HUES64 (cell line): ENCODE measurements around the gene FAM83E.

Experiments
- H3K27ac ChIP-seq: 2 replicates; pipeline ENCODE4 v1.7.0; 2013; ENCODE audit warnings: low read depth, low read length, inconsistent platforms
- H3K27me3 ChIP-seq: 2 replicates; pipeline ENCODE4 v1.6.1; 2013; ENCODE audit warnings: mild to moderate bottlenecking, low read length; ENCODE audit not compliant: insufficient read depth
- H3K36me3 ChIP-seq: 2 replicates; pipeline ENCODE4 v1.6.1; 2013; ENCODE audit warnings: mild to moderate bottlenecking, low read length; ENCODE audit not compliant: insufficient read depth
- H3K4me1 ChIP-seq: 2 replicates; pipeline ENCODE4 v1.6.1; 2013; ENCODE audit warnings: mild to moderate bottlenecking, low read length, moderate library complexity; ENCODE audit not compliant: insufficient read depth
- H3K4me3 ChIP-seq: 2 replicates; pipeline ENCODE4 v1.5.1; 2013; ENCODE audit warnings: mild to moderate bottlenecking, low read length, moderate library complexity
- H3K9ac ChIP-seq: 2 replicates; pipeline ENCODE4 v1.6.1; 2013; ENCODE audit warnings: mild to moderate bottlenecking, low read depth, low read length
- H3K9me3 ChIP-seq: 2 replicates; pipeline ENCODE4 v1.6.1; 2013; ENCODE audit warnings: low read depth, low read length; ENCODE audit not compliant: insufficient read depth
- WGBS: fragments of 150-250, 120-280 bp; methylation state at CpG from one replicate; pipeline ENCODE4 v1.1.7; 2013; ENCODE audit warnings: missing lambda C conversion rate; 5-methylcytosine and 5-hydroxymethylcytosine counted together

FAM83E gene

GRCh38 chr19:48603850-48604249, 11.0 kb downstream of the FAM83E start:
- no peaks in the 10 kb centered on the region for H3K27me3 ChIP-seq
- H3K9me3 ChIP-seq: no peaks in the 10 kb centered on the region
- no peak overlapping the region for H3K4me3 ChIP-seq
- H3K27ac ChIP-seq: no peak overlapping the region
- no peak overlapping the region for H3K9ac ChIP-seq
- no peaks in the 10 kb centered on the region for H3K36me3 ChIP-seq
- WGBS: 96% methylated on average over 9 of the region's 9 CpGs
- H3K4me1 ChIP-seq: no peaks in the 10 kb centered on the region

- Histone ChIP-seq H3K27ac (no peak overlapping the region), H3K36me3 (no peaks in the 10 kb centered on the region), H3K4me3 (no peak overlapping the region), H3K4me1 (no peaks in the 10 kb centered on the region), H3K9ac (no peak overlapping the region), H3K9me3 (no peaks in the 10 kb centered on the region), H3K27me3 (no peaks in the 10 kb centered on the region)
- WGBS: 96% methylated on average over 39 of the region's 39 CpGs
Observed at GRCh38 chr19:48603449-48603848, 11.4 kb downstream of the FAM83E start.

- Histone ChIP-seq H3K27ac (no peak overlapping the region), H3K27me3 (no peaks in the 10 kb centered on the region), H3K4me3 (no peak overlapping the region), H3K9me3 (no peaks in the 10 kb centered on the region), H3K36me3 (no peaks in the 10 kb centered on the region), H3K4me1 (no peaks in the 10 kb centered on the region), H3K9ac (no peak overlapping the region)
- 95% methylated on average over 9 of the region's 9 CpGs for WGBS
Observed at GRCh38 chr19:48603001-48603400, 11.9 kb downstream of the FAM83E start.

GRCh38 chr19:48600679-48601417, 14.0 kb downstream of the FAM83E start:
- 92% methylated on average over 21 of the region's 21 CpGs for WGBS
- no peaks in the 10 kb centered on the region for H3K4me1 ChIP-seq
- H3K9ac ChIP-seq: no peak overlapping the region
- no peak overlapping the region for H3K4me3 ChIP-seq
- no peaks in the 10 kb centered on the region for H3K9me3 ChIP-seq
- H3K27me3 ChIP-seq: no peaks in the 10 kb centered on the region
- H3K36me3 ChIP-seq: no peaks in the 10 kb centered on the region
- no peak overlapping the region for H3K27ac ChIP-seq

- Histone ChIP-seq H3K36me3 (no peaks in the 10 kb centered on the region), H3K9me3 (no peaks in the 10 kb centered on the region), H3K27me3 (no peaks in the 10 kb centered on the region), H3K4me3 (no peak overlapping the region), H3K9ac (no peak overlapping the region), H3K27ac (no peak overlapping the region), H3K4me1 (no peaks in the 10 kb centered on the region)
- WGBS: 85% methylated on average over 30 of the region's 30 CpGs
Observed at GRCh38 chr19:48598996-48599700, 15.7 kb downstream of the FAM83E start.

GRCh38 chr19:48596679-48597465, 18.0 kb downstream of the FAM83E start:
- Histone ChIP-seq H3K4me3 (no peak overlapping the region), H3K27me3 (no peaks in the 10 kb centered on the region), H3K9ac (no peak overlapping the region), H3K27ac (no peak overlapping the region), H3K4me1 (no peaks in the 10 kb centered on the region), H3K9me3 (no peaks in the 10 kb centered on the region), H3K36me3 (no peaks in the 10 kb centered on the region)
- WGBS: 89% methylated on average over 39 of the region's 39 CpGs

GRCh38 chr19:48596237-48596636, 18.6 kb downstream of the FAM83E start:
- H3K9ac ChIP-seq: no peak overlapping the region
- 96% methylated on average over 3 of the region's 4 CpGs for WGBS

GRCh38 chr19:48595833-48596232, 19.0 kb downstream of the FAM83E start:
- no peaks in the 10 kb centered on the region for H3K4me1 ChIP-seq
- H3K27ac ChIP-seq: no peak overlapping the region
- no peaks in the 10 kb centered on the region for H3K9me3 ChIP-seq
- H3K27me3 ChIP-seq: no peaks in the 10 kb centered on the region
- no peaks in the 10 kb centered on the region for H3K36me3 ChIP-seq
- whole genome bisulfite sequencing: 86% methylated on average over 6 of the region's 6 CpGs
- H3K9ac ChIP-seq: no peak overlapping the region
- no peak overlapping the region for H3K4me3 ChIP-seq

More at GRCh38 chr19:48596237-48596636, 18.6 kb downstream of the FAM83E start:
- H3K4me3 ChIP-seq: no peak overlapping the region
- no peaks in the 10 kb centered on the region for H3K9me3 ChIP-seq
- H3K27me3 ChIP-seq: no peaks in the 10 kb centered on the region
- no peaks in the 10 kb centered on the region for H3K4me1 ChIP-seq
- no peak overlapping the region for H3K27ac ChIP-seq
- H3K36me3 ChIP-seq: no peaks in the 10 kb centered on the region

GRCh38 chr19:48595171-48595570, 19.7 kb downstream of the FAM83E start:
- Histone ChIP-seq H3K9ac (no peak overlapping the region), H3K4me1 (no peaks in the 10 kb centered on the region), H3K27me3 (no peaks in the 10 kb centered on the region), H3K4me3 (no peak overlapping the region), H3K27ac (no peak overlapping the region), H3K36me3 (no peaks in the 10 kb centered on the region), H3K9me3 (no peaks in the 10 kb centered on the region)
- WGBS: 87% methylated on average over 9 of the region's 9 CpGs

GRCh38 chr19:48591021-48591420, 23.9 kb downstream of the FAM83E start:
- H3K27me3 ChIP-seq: no peaks in the 10 kb centered on the region
- no peak overlapping the region for H3K9ac ChIP-seq
- H3K9me3 ChIP-seq: no peaks in the 10 kb centered on the region
- WGBS: 79% methylated on average over 5 of the region's 5 CpGs
- H3K36me3 ChIP-seq: no peaks in the 10 kb centered on the region
- H3K4me3 ChIP-seq: no peak overlapping the region
- H3K27ac ChIP-seq: no peak overlapping the region
- no peaks in the 10 kb centered on the region for H3K4me1 ChIP-seq
